ENCODE data around the gene CD74. TPM values are rescaled to one million over a fixed set of nuclear protein-coding genes. Genes with fewer than 3 reads are reported as not detected.

Gene CD74
- total and polyA plus RNA-seq, 10 of the 15 experiments (the other 5 are each of a cell fraction or from before 2014, with no cell fraction given), result 1,387 to 11,063 (median 3,922) TPM

DNA sequence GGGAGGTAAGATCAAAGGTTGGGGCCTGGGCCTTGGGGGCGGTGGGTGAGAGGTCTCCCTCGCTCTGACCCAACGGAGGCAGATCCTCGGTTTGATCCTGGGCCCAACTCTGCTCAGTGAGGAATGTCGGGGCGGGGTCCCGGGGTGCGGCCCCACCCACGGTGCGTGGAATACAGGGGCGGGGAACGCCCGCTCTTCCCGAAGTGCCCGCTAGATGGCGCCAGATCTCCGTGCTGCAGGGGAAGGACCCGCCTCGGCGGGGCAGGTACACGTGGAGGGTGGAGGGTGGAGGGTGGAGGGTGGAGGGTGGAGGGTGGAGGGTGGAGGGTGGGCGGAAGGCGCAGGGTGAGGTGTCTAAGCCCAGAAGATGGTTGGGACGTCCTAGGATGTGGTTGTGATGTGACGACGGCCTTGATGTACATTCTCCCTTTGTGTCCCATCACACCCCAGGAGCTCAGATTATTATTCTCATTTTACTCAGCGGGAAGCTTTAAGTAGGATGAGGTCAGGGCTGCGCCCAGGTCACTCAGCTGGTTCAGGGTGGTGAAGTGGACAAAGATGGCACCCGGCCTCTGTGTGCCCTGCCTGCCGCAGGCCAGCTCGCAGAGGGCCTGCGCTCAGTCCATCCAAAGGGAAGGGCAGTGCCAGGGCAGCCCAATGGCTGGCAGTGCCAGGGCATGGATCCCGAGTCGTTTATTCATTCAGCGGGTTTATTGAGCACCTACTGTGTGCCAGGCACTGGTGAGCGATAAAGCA, 46.3 kb upstream of the CD74 start (continued):
- TF ChIP-seq, protein P1, sequence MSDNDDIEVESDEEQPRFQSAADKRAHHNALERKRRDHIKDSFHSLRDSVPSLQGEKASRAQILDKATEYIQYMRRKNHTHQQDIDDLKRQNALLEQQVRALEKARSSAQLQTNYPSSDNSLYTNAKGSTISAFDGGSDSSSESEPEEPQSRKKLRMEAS (IDR thresholded peaks at IDR 0.05; ENCODE audit: low read depth, low read length), result peak; percentile 81
- TF ChIP-seq, protein P2, sequence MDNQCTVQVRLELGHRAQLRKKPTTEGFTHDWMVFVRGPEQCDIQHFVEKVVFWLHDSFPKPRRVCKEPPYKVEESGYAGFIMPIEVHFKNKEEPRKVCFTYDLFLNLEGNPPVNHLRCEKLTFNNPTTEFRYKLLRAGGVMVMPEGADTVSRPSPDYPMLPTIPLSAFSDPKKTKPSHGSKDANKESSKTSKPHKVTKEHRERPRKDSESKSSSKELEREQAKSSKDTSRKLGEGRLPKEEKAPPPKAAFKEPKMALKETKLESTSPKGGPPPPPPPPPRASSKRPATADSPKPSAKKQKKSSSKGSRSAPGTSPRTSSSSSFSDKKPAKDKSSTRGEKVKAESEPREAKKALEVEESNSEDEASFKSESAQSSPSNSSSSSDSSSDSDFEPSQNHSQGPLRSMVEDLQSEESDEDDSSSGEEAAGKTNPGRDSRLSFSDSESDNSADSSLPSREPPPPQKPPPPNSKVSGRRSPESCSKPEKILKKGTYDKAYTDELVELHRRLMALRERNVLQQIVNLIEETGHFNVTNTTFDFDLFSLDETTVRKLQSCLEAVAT (IDR thresholded peaks at IDR 0.05), result no peak
- TF ChIP-seq BCL11A (IDR thresholded peaks at IDR 0.05; ENCODE audit: low read depth, low read length) (no peak), RAD21 (IDR thresholded peaks at IDR 0.05; ENCODE audit: insufficient read depth, low read depth, low read length) (peak; percentile 92), CBX3 (IDR thresholded peaks at IDR 0.05; ENCODE audit: borderline replicate concordance, low read depth) (no peak), SMARCA5 (IDR thresholded peaks at IDR 0.05) (no peak; the same call in 1 of the 2 replicates), SRF (IDR thresholded peaks at IDR 0.05; ENCODE audit: low read depth in 2 of 2, low read length in 2 of 2) (no peak), FOXM1 (IDR thresholded peaks at IDR 0.05; ENCODE audit: low read depth, low read length) (no peak), FOXK2 (IDR thresholded peaks at IDR 0.05) (no peak), IKZF1 (conservative IDR thresholded peaks at IDR 0.05) (0 out of 2 replicates have a peak, but pooled peaks have one; percentile 8), YY1 (IDR thresholded peaks at IDR 0.05; ENCODE audit: low read depth, low read length) (peak; percentile 40; the same call in 1 of the 2 replicates), BHLHE40 (IDR thresholded peaks at IDR 0.05; ENCODE audit: borderline replicate concordance in 1 of 2, low read depth in 2 of 2, low read length in 1 of 2) (peak; percentile 39 to 45; a peak in 3 of 4 replicates), HCFC1 (IDR thresholded peaks at IDR 0.05; ENCODE audit: low read length) (no peak)
- TF ChIP-seq, protein P3, sequence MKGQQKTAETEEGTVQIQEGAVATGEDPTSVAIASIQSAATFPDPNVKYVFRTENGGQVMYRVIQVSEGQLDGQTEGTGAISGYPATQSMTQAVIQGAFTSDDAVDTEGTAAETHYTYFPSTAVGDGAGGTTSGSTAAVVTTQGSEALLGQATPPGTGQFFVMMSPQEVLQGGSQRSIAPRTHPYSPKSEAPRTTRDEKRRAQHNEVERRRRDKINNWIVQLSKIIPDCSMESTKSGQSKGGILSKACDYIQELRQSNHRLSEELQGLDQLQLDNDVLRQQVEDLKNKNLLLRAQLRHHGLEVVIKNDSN (IDR thresholded peaks at IDR 0.05; ENCODE audit: borderline replicate concordance, extremely low read length, insufficient read depth, low read depth, low read length), result peak; percentile 8

Data from GM12878 (cell line).